Occipital lobe (tissue), 2 donors: Measurements from ENCODE around the gene GRK1. TPM values are rescaled to one million over a fixed set of nuclear protein-coding genes. Genes with fewer than 3 reads are reported as not detected.
"Not testable (repeated sequence)": the region's sequence is repeated elsewhere in the genome, so short reads cannot be mapped to it uniquely, and the experiment has no call there.

Source experiments
- DNase-seq: peaks from one replicate; lab custom pipeline; 2025; lab: John Stamatoyannopoulos, UW
- total RNA-seq: library from RNA; depleted of rRNA; stranded (reverse); fragments of >200 nt; gene quantifications from one replicate; pipeline ENCODE4 v1.2.3, GENCODE V29; 2014

The GRK1 gene
- not detected for total RNA-seq

DNA sequence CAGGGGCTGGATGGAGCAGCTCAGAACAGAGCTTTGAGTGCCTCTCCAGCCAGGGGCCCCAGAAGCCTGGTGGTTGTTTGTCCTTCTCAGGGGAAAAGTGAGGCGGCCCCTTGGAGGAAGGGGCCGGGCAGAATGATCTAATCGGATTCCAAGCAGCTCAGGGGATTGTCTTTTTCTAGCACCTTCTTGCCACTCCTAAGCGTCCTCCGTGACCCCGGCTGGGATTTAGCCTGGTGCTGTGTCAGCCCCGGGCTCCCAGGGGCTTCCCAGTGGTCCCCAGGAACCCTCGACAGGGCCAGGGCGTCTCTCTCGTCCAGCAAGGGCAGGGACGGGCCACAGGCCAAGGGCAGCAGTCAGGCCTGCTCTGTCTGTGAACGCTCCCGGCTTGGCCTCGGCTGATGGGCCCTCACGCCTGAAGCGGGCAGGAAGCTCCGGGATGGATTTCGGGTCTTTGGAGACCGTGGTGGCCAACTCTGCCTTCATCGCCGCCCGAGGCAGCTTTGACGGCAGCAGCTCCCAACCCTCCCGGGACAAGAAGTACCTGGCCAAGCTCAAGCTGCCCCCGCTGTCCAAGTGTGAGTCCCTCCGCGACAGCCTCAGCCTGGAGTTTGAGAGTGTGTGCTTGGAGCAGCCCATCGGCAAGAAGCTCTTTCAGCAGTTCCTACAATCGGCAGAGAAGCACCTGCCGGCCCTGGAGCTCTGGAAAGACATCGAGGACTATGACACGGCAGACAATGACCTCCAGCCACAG lies at the start of gene GRK1:
GRK1 (plus strand) TSS at position 269 of the 751 bp plus-strand sequence; CDS start at position 437, 168 bp downstream.
- DNase-seq: no peak

GRCh38 chr13:113617961-113618360 lies 49.1 kb upstream of the GRK1 start:
- no peak for DNase-seq

DNA sequence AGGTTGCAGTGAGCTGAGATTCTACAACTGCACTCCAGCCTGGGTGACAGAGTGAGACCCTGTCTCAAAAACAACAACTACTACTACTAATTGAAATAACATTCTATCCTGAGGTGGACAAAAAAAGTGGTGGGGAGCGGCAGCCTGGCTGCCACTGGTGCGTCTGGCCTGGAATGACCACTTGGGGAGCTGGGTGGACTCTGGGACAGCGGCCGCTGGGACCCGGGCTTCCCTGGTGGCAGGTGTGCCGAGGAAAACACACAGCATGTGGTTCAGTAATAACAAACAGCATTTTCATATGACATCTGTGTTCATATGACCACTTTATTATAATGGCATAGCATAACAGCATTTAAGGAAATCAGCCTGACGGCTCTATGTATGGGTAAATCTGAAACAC lies 48.6 kb upstream of the GRK1 start:
- no peak for DNase-seq

DNA sequence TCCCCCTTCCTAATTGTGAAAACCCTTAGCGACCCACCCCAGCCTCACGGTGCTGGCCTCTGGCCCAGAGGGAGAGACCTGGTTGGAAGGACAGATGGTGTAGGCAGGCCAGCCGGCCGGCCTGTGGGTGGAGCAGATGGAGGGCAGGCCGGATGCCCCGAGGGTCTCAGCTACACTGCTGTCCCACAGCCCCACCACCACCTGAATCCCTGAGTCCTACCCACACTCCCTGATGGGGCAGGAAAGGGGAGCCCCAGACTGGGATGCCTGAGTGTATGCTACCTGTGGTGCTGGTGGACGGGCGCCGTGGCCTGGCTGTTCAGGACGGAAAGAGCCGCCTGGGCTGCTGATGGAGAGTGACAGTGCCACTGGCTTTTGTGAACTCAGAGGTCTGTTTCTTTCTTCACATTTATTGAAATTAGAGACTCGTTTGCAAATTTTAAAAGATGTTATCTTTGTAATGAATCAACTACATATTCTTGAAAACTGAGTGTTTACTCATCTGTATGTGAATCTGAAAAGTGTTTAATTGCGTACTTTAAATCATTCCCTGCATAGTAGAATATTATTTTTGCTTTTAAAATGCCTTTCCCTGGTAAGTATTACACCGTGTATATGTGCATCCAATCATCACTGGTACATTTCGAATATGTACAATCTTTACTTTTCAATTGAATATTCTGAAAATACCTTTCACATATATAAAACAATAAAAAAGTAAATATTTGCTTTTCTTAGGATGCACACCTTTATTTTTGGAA lies 46.8 kb upstream of the GRK1 start:
- DNase-seq: no peak

GRCh38 chr13:113621046-113621445 lies 46.0 kb upstream of the GRK1 start:
- no peak for DNase-seq

DNA sequence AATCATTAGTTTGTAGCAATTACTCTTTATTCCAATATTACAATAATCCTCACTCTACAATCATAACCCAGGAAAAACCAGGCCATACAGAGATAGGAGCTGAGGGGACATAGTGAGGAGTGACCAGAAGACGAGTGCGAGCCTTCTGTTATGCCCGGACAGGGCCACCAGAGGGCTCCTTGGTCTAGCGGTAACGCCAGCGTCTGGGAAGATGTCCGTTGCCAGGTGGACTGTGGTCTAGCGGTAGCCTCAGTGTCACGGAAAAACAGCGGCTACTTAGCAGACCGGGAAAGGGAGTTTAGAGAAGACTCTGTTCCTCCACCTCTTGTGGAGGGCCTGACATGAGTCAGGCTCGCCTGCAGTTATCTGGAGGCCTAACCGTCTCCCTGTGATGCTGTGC lies 45.5 kb upstream of the GRK1 start:
- DNase-seq: not testable (repeated sequence)

GRCh38 chr13:113621986-113622550 lies 45.0 kb upstream of the GRK1 start:
- not testable (repeated sequence) for DNase-seq

DNA sequence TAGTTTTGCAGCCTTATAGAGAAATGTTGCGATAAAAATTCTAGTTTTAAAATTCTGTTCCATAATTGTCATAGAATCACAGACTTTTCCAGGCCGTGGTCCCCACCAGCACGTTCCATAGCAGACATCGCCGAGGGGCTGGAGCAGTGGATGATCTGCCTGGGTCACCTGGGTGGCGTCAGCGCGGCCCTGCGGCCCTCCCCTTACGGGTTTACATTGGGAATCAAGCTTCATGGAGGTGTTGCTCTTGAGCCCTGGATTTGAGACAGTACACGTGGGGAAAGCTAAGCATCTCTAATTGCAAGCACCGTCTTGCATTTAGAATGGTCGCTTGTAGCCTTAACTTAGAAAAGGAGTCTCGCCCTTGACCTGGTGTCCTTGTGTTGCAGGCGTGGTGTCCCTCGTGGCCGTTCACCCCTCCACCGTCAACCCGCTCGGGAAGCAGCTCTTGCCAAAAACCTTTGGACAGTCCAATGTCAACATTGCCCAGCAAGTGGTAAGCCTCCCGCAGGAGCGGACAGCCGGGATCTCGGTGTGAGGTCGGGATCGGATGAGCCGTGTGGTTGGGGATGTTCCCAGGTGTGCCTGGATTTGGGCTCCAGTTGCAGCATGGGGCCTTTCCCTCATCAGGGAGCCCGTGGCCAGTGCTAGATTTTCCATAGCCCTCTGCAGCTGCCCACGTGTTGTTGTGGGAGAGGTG lies 44.1 kb upstream of the GRK1 start:
- no peak for DNase-seq

DNA sequence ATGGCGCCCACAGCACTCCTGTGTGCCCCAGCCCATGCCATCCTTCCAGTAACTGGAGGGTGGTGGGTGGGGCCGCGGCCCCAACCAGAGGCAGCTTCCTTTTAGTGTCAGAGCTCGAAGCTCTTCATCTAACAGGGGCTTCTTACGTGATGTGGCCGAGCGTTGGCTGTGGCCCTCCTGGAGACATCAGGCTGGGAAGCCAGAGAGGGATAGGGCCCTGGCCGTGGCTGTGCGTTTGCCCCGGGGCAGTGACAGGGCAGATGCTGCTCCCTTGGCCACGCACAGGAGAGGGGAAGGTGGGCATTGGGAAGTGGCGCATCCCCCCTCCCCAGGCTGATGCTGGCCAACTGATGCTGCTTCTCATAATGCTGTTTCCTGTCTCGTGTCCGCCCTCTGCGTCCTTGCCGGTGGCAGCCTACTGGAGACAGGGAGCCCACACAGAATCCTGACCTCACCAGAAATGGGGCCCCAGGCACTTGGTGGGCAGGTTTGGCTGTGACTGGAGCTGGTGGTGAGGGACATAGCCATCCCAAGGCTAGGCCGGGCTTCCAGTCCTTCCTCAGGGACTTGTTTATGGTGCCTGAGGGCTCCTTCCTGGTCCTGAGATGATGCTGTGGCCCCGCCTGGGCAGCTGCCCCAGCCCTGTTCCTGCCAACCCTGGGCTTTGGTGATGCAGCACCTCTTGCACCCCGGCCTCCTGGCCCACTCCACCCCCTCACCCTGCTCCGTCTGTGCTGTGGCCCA lies 43.4 kb upstream of the GRK1 start:
- no peak for DNase-seq

DNA sequence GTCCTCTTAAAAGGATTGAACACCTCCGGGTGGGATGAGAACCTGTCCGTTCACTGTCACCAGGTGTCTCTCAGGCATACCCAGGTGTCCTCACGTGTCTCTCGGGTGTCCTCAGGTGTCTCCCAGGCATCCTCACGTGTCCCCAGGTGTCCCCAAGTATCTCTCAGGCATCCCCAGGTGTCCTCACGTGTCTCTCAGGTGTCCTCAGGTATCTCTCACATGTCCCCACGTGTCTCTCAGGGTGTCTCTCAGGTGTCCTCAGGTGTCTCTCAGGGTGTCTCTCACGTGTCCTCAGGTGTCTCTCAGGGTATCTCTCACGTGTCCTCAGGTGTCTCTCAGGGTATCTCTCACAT lies 42.8 kb upstream of the GRK1 start:
- no peak for DNase-seq

GRCh38 chr13:113624640-113625304 lies 42.2 kb upstream of the GRK1 start:
- not testable (repeated sequence) for DNase-seq

- DNase-seq: no peak
Observed at GRCh38 chr13:113625965-113626721, 40.9 kb upstream of the GRK1 start.

DNA sequence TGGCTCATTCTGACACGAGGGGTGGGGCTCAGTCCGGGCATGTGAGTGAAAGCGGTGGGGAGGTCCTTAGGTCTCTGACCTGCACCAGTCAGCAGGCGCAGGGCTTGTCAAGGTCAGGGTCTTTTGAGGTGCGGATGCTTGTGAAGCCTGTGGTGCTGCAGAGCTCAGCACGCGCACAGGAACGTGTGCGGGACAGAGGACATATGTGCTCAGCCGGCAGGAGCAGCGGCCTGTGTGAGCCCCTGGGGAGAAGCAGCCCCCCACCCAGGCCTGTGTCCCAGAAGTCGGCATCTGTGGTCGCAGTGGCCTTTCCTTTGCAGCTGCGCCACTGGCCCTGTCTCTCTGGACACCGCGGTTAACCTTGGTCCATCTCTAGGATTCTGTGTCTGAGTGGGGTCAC lies 39.9 kb upstream of the GRK1 start:
- DNase-seq: no peak

DNA sequence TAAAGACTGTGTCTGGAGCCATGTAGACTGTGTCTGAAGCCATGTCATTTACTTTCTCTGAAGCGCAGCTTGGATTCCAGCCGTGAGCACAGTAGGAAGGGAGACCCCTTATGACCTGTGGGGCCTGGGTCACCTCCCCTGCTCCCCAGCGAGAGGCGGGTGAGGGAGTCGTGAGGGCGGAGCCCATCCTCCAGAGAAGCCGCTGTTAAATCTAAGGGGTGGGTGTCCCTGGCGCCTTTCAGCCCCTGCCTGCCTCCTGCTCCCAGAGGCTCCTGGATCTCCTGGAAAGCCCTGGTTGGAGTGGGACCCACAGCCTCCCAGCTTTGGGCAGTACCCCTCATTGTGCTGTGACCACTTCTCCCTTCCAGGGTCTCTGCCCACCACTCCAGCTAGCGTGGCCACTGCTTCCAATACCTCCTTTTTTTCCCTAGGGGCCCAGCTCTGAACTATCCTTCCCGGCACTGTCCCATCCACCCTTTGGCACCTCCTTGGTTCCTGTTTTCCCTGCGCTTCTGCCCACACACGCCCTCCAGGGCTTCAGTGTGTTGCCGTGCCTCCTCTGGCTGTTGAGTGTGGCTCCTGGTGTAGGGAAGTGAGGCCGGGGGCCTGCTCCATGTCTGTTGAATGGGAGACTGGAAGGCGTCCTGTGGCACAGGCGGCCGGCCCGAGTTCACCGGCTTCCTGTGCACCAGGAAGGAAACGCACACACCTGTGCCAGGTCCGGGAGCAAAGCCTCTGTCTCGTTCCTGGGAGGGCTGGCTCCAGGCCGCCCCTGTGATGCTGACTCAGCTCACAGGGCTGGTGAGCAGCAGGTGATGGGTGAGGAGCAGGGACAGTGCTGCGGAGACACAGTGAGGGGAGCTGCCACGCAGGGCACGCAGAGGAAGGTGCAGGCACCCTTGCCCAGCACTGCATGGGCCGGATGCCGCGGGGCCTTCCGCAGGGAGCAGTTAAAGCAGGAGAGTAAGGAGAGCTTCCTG lies 38.4 kb upstream of the GRK1 start:
- no peak for DNase-seq

- DNase-seq: no peak
Observed at GRCh38 chr13:113629866-113630265, 37.2 kb upstream of the GRK1 start.

- DNase-seq: no peak
Observed at GRCh38 chr13:113630296-113630695, 36.7 kb upstream of the GRK1 start.

DNA sequence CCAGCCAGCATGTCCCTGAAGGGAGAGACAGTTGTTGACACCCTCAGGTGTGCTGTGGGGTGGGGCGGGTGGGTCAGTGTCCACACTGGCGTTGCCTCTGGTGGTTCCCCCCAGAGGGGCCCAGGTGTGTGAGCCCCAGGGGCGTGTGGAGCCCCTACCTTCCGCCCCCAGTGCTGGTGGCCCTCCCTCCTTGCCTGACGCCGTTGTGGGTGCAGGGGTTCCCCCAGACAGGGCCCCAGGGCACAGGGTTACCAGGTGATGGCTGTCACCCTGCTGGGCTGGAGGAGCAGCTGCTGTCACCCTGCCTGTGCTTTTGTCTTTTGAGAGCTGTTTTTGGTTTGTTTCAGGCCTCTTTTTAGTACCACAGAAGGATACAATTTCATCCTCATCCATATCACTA lies 36.2 kb upstream of the GRK1 start:
- DNase-seq: no peak

DNA sequence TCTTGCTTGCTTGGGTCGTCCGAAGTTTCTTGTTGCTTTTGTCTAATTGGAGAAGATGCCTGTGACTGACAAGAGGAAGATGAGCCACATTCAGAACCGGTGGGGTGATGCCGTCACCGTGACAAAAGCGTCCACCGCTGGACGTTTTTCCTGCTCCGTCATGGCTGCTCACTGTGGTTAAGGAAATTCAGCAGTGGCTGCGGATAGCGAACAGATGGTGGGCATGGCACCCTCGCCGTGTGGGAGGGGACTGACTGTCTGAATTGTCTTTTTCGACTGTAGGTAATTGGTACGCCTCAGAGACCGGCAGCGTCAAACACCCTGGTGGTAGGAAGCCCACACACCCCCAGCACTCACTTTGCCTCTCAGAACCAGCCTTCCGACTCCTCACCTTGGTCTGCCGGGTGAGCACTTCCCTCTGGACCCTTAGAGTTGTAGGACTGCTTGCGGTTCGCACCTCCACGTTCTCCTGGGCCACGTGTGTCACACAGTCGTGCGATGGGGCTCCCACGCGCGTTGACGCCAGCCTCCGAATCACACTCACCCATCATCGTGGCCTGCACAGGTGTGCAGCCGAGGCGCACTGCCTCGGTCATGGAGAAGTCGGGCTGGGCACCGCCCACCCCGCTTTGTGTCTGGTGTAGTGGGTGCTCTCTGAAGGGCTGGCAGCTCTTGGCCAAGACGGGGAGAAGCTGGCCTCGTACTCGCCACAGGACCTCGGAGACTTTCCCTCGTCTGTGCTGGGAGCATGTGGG lies 35.5 kb upstream of the GRK1 start:
- no peak for DNase-seq
